WTC11 (cell line): Measurements from ENCODE around the gene PHC3.

Experiments
- ATF3 ChIP-seq: sonication (generic); formaldehyde crosslinking; conservative IDR thresholded peaks from 2 replicates; pipeline ENCODE4 v1.8.1; 2022; ENCODE audit warnings: mild to moderate bottlenecking, missing genetic modification reagents
- CBFB ChIP-seq: sonication (generic); formaldehyde crosslinking; IDR thresholded peaks from 2 replicates; pipeline ENCODE4 v1.8.1; 2022; ENCODE audit warnings: mild to moderate bottlenecking, low read depth, missing genetic modification reagents
- CTCF ChIP-seq: fragments of 200-600 bp; IDR thresholded peaks from 2 replicates; pipeline ENCODE4 v1.8.0; 2022; ENCODE audit warnings: antibody characterized with exemption
- ELF4 ChIP-seq: sonication (generic); formaldehyde crosslinking; IDR thresholded peaks from 2 replicates; pipeline ENCODE4 v1.8.1; 2022; ENCODE audit warnings: low read depth, mild to moderate bottlenecking, moderate library complexity, missing genetic modification reagents
- GTF2I ChIP-seq: fragments of 250-450 bp; sonication (Bioruptor Pico); conservative IDR thresholded peaks from 2 replicates; pipeline ENCODE4 v1.4.0; 2021; ENCODE audit warnings: mild to moderate bottlenecking
- KAT7 ChIP-seq: sonication (generic); formaldehyde crosslinking; IDR thresholded peaks from 2 replicates; pipeline ENCODE4 v1.8.1; 2023; ENCODE audit warnings: missing genetic modification reagents, mild to moderate bottlenecking, borderline replicate concordance
- MYBL2 ChIP-seq: sonication (generic); formaldehyde crosslinking; IDR thresholded peaks from 2 replicates; pipeline ENCODE4 v1.8.1; 2023; ENCODE audit warnings: mild to moderate bottlenecking, moderate library complexity, missing genetic modification reagents
- NFYB ChIP-seq: sonication (generic); formaldehyde crosslinking; conservative IDR thresholded peaks from 2 replicates; pipeline ENCODE4 v1.8.0; 2022; ENCODE audit warnings: low read depth, missing genetic modification reagents
- NR3C1 ChIP-seq: sonication (generic); formaldehyde crosslinking; conservative IDR thresholded peaks from 2 replicates; pipeline ENCODE4 v1.8.1; 2023; ENCODE audit warnings: low read depth, mild to moderate bottlenecking, missing genetic modification reagents
- SP1 ChIP-seq: sonication (generic); formaldehyde crosslinking; conservative IDR thresholded peaks from 2 replicates; pipeline ENCODE4 v1.8.1; 2022; ENCODE audit warnings: missing genetic modification reagents
- TCF7 ChIP-seq: sonication (generic); formaldehyde crosslinking; IDR thresholded peaks from 2 replicates; pipeline ENCODE4 v1.8.0; 2022; ENCODE audit warnings: mild to moderate bottlenecking, low read depth, missing genetic modification reagents, moderate library complexity
- ZNF317 ChIP-seq: sonication (generic); formaldehyde crosslinking; IDR thresholded peaks from 2 replicates; pipeline ENCODE4 v1.8.1; 2023; ENCODE audit warnings: low read depth, mild to moderate bottlenecking, moderate library complexity, missing genetic modification reagents, borderline replicate concordance
- TF ChIP-seq, protein P1 (sequence below): sonication (generic); formaldehyde crosslinking; IDR thresholded peaks from 2 replicates; pipeline ENCODE4 v1.8.0; 2022; ENCODE audit warnings: mild to moderate bottlenecking, missing genetic modification reagents

- TF ChIP-seq CBFB (CRISPR knock-in tag) (no peak), NFYB (CRISPR knock-in tag) (no peak), GTF2I (no peak), ATF3 (no peak), CTCF (no peak), NR3C1 (CRISPR knock-in tag) (no peak), MYBL2 (CRISPR knock-in tag) (no peak), KAT7 (CRISPR knock-in tag) (no peak), SP1 (CRISPR knock-in tag) (no peak), ELF4 (no peak), ZNF317 (CRISPR knock-in tag) (no peak), TCF7 (CRISPR knock-in tag) (no peak)
- TF ChIP-seq, protein P1, sequence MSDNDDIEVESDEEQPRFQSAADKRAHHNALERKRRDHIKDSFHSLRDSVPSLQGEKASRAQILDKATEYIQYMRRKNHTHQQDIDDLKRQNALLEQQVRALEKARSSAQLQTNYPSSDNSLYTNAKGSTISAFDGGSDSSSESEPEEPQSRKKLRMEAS, result no peak
These were observed 39.2 kb downstream of the PHC3 start for GRCh38 chr3:170142373-170142772.
